ENCODE measurements around the gene UBE2L3.
"Not testable (repeated sequence)": the region's sequence is repeated elsewhere in the genome, so short reads cannot be mapped to it uniquely, and the experiment has no call there.

UBE2L3 gene

DNA sequence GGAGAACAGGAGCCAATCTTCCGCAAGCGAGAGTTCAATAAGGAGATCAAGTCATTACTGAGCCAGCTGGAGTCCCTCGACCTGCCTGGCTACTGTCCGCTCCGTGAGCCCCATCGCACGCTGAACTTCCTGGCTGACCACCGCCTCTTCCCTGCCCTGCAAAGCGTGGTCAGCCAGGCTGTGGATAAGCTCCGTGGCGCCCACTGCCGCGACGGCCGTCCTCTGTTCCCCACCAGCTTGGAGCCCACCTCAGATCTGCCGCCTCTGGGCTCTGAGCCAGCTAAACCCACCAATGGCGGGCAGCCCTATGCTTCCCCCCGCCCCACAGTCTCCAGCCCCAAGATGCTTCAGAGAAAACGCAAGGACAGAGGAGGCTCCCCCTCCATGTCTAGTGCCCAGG, 67.3 kb downstream of the UBE2L3 start:
- Histone ChIP-seq H3K9me3 (ENCODE audit: insufficient read depth, low read length) (no peaks in the 10 kb centered on the region), H3K9ac (ENCODE audit: low read length) (no peak overlapping the region), H2AFZ (ENCODE audit: low read depth, low read length, severe bottlenecking) (no peak overlapping the region), H3K36me3 (ENCODE audit: low read length) (no peaks in the 10 kb centered on the region), H3K27ac (ENCODE audit: low read depth, low read length) (no peak overlapping the region), H3K27me3 (ENCODE audit: low read length) (no peaks in the 10 kb centered on the region), H3F3A (ENCODE audit: insufficient read depth) (no peaks in the 10 kb centered on the region), H3K79me2 (ENCODE audit: insufficient read depth, low read length) (no peaks in the 10 kb centered on the region), H3K4me3 (ENCODE audit: insufficient read depth, low read length, poor library complexity, severe bottlenecking) (no peak overlapping the region), H4K20me1 (ENCODE audit: low read depth, low read length) (no peaks in the 10 kb centered on the region), H3K4me2 (ENCODE audit: low read depth, low read length, poor library complexity, severe bottlenecking) (no peak overlapping the region), H3K9me2 (replicated peaks; ENCODE audit: insufficient read depth, low read length) (no peaks in the 10 kb centered on the region)
- TF ChIP-seq, protein P1, sequence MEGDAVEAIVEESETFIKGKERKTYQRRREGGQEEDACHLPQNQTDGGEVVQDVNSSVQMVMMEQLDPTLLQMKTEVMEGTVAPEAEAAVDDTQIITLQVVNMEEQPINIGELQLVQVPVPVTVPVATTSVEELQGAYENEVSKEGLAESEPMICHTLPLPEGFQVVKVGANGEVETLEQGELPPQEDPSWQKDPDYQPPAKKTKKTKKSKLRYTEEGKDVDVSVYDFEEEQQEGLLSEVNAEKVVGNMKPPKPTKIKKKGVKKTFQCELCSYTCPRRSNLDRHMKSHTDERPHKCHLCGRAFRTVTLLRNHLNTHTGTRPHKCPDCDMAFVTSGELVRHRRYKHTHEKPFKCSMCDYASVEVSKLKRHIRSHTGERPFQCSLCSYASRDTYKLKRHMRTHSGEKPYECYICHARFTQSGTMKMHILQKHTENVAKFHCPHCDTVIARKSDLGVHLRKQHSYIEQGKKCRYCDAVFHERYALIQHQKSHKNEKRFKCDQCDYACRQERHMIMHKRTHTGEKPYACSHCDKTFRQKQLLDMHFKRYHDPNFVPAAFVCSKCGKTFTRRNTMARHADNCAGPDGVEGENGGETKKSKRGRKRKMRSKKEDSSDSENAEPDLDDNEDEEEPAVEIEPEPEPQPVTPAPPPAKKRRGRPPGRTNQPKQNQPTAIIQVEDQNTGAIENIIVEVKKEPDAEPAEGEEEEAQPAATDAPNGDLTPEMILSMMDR (IDR thresholded peaks at IDR 0.05; ENCODE audit: insufficient read depth, low read length, poor library complexity, severe bottlenecking): no peak
- TF ChIP-seq EZH2phosphoT487 (conservative IDR thresholded peaks at IDR 0.05; ENCODE audit: low read length): no peak

DNA sequence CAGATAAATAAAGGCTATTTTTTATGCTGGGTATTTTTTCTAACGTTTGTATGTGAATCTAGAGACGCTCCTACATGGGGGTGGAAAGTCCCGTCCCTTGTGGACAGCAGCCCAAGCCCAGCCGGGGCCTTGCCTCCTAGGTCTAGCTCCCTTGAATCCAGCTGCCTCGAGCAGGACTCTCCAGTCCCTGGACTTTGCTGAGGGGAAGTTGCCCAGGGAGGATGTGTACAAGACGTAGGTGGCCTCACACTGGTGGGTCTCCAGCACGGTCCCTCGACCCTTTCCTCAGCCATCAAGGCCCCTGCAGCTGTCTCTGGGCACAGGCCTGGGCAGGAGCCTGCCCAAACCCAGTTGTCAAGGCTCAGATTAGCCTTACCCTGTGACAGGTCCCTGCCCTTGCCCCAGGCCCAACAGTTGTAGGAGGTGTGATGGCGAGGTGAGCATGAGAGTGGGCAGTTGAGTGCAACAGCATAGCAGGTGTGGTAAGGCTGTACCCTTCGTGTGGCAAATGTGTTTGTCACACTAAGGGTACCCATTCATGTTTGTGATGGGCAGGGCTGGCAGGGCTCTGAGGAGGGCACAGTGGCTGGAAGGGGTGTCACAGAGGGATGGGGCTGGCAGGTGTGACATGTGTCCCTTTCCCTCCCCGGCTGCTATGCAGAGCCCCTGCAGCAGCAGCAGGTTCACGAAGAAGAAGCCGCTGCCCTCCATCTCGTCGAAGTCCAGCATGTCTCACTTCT, 68.4 kb downstream of the UBE2L3 start:
- no peaks in the 10 kb centered on the region for H3K9me2 ChIP-seq (replicated peaks; ENCODE audit: insufficient read depth, low read length)
- H3F3A ChIP-seq (ENCODE audit: insufficient read depth): no peaks in the 10 kb centered on the region
- no peak overlapping the region for H3K9ac ChIP-seq (ENCODE audit: low read length)
- no peaks in the 10 kb centered on the region for H3K9me3 ChIP-seq (ENCODE audit: insufficient read depth, low read length)
- H3K4me3 ChIP-seq (ENCODE audit: insufficient read depth, low read length, poor library complexity, severe bottlenecking): no peak overlapping the region
- H3K79me2 ChIP-seq (ENCODE audit: insufficient read depth, low read length): no peaks in the 10 kb centered on the region
- H4K20me1 ChIP-seq (ENCODE audit: low read depth, low read length): no peaks in the 10 kb centered on the region
- no peaks in the 10 kb centered on the region for H3K27me3 ChIP-seq (ENCODE audit: low read length)
- no peak overlapping the region for H2AFZ ChIP-seq (ENCODE audit: low read depth, low read length, severe bottlenecking)
- TF ChIP-seq, protein P1 (IDR thresholded peaks at IDR 0.05; ENCODE audit: insufficient read depth, low read length, poor library complexity, severe bottlenecking): no peak
- no peak for TF ChIP-seq EZH2phosphoT487 (conservative IDR thresholded peaks at IDR 0.05; ENCODE audit: low read length)
- H3K4me2 ChIP-seq (ENCODE audit: low read depth, low read length, poor library complexity, severe bottlenecking): no peak overlapping the region
- no peak overlapping the region for H3K27ac ChIP-seq (ENCODE audit: low read depth, low read length)
- H3K36me3 ChIP-seq (ENCODE audit: low read length): no peaks in the 10 kb centered on the region

DNA sequence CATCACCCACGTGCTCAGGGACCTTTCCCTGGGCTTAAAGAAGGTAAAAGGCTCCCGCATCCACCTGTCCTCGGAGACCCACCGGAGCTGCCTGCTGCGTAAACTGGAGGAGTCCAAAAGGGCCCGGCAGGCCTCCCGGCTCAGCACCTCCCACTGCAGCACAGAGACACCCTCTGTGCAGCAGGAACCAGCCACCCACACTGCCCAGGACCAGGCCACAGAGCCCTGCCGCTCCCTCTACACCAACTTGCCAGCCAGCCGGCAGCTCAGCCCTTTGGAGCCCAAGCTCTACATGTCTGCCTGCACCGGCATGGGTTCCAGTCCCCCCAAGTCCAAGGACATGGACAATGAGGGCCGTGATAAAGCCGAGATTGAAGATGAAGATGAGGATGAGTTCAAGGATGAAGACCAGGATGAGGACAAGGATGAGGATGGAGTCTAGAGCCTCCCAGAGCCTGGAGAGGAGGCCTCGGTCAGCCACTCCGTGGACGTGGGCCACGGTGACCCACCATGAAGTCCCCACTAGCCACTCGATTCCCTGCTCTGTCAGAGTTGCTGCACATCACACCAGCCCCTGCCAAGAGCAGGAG, 69.2 kb downstream of the UBE2L3 start:
- Histone ChIP-seq H3K27ac (ENCODE audit: low read depth, low read length) (no peak overlapping the region), H3K9ac (ENCODE audit: low read length) (no peak overlapping the region), H4K20me1 (ENCODE audit: low read depth, low read length) (no peaks in the 10 kb centered on the region), H3K27me3 (ENCODE audit: low read length) (no peaks in the 10 kb centered on the region), H2AFZ (ENCODE audit: low read depth, low read length, severe bottlenecking) (no peak overlapping the region), H3K4me2 (ENCODE audit: low read depth, low read length, poor library complexity, severe bottlenecking) (no peak overlapping the region), H3K9me2 (replicated peaks; ENCODE audit: insufficient read depth, low read length) (no peaks in the 10 kb centered on the region), H3K9me3 (ENCODE audit: insufficient read depth, low read length) (no peaks in the 10 kb centered on the region), H3K79me2 (ENCODE audit: insufficient read depth, low read length) (no peaks in the 10 kb centered on the region), H3K4me3 (ENCODE audit: insufficient read depth, low read length, poor library complexity, severe bottlenecking) (no peak overlapping the region), H3K36me3 (ENCODE audit: low read length) (no peaks in the 10 kb centered on the region), H3F3A (ENCODE audit: insufficient read depth) (no peaks in the 10 kb centered on the region)
- TF ChIP-seq, protein P1 (IDR thresholded peaks at IDR 0.05; ENCODE audit: insufficient read depth, low read length, poor library complexity, severe bottlenecking): no peak
- TF ChIP-seq EZH2phosphoT487 (conservative IDR thresholded peaks at IDR 0.05; ENCODE audit: low read length): no peak

DNA sequence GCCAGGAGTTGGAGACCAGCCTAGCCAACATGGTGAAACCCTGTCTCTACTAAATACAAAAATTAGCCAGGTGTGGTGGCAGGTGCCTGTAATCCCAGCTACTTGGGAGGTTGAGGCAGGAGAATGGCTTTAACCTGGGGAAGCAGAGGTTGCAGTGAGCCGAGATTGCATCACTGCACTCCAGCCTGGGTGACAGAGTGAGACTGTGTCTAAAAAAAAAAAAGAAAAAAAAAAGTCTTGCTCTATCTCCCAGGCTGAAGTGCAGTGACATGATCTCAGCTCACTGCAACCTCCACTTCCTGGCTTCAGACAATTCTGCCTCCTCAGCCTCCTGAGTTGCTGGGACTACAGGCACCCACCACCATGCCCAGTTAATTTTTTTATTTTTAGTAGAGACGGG, 69.9 kb downstream of the UBE2L3 start:
- not testable (repeated sequence) for H3K4me3 ChIP-seq (ENCODE audit: insufficient read depth, low read length, poor library complexity, severe bottlenecking); H3K9me2 ChIP-seq (replicated peaks; ENCODE audit: insufficient read depth, low read length); H4K20me1 ChIP-seq (ENCODE audit: low read depth, low read length); H2AFZ ChIP-seq (ENCODE audit: low read depth, low read length, severe bottlenecking); H3K79me2 ChIP-seq (ENCODE audit: insufficient read depth, low read length); H3F3A ChIP-seq (ENCODE audit: insufficient read depth); H3K4me2 ChIP-seq (ENCODE audit: low read depth, low read length, poor library complexity, severe bottlenecking); H3K9me3 ChIP-seq (ENCODE audit: insufficient read depth, low read length); H3K9ac ChIP-seq (ENCODE audit: low read length); H3K36me3 ChIP-seq (ENCODE audit: low read length); H3K27me3 ChIP-seq (ENCODE audit: low read length); H3K27ac ChIP-seq (ENCODE audit: low read depth, low read length)
